ENCODE measurements around the gene ZNF385D. TPM values are rescaled to one million over a fixed set of nuclear protein-coding genes. Genes with fewer than 3 reads are reported as not detected.

The ZNF385D gene
- total and polyA plus RNA-seq, 2 donors from 2014 or later = 1.4 to 8.9 TPM

DNA sequence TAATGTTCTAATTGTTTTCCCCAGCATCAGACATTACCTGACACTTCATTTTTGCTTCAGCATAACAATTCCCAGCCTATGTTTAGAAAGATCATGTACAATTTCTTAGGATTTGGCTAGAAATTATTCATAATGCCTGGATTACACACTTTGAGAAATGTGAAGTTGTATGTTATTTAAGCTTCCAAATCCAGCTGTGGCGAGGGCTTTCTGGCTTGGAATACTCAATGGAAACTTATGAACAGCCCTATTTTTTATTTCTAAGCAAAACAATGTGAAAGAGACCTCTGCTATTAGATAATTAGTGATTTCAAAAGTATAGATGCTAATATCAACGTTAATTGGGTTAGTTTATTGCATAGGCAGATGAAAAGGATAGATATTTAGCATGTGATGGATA, 341.6 kb downstream of the ZNF385D start:
- FAIRE-seq (no peak), DNase-seq (no peak)
- H3K4me1 ChIP-seq (ENCODE audit: control insufficient read depth in 2 of 3, insufficient read depth in 2 of 3, low read depth in 1 of 3, low read length in 3 of 3) = no peaks in the 10 kb centered on the region
- no peak overlapping the region for H3K27ac ChIP-seq (ENCODE audit: low read depth in 2 of 2, low read length in 2 of 2)
- no peak overlapping the region for H3K9ac ChIP-seq (ENCODE audit: low read length in 3 of 3)
- no peak overlapping the region for H3K4me3 ChIP-seq (ENCODE audit: low read length in 3 of 3)
- H3K36me3 ChIP-seq (ENCODE audit: control insufficient read depth in 2 of 3, insufficient read depth in 3 of 3, low read length in 3 of 3) = no peaks in the 10 kb centered on the region
- TF ChIP-seq, protein P1, sequence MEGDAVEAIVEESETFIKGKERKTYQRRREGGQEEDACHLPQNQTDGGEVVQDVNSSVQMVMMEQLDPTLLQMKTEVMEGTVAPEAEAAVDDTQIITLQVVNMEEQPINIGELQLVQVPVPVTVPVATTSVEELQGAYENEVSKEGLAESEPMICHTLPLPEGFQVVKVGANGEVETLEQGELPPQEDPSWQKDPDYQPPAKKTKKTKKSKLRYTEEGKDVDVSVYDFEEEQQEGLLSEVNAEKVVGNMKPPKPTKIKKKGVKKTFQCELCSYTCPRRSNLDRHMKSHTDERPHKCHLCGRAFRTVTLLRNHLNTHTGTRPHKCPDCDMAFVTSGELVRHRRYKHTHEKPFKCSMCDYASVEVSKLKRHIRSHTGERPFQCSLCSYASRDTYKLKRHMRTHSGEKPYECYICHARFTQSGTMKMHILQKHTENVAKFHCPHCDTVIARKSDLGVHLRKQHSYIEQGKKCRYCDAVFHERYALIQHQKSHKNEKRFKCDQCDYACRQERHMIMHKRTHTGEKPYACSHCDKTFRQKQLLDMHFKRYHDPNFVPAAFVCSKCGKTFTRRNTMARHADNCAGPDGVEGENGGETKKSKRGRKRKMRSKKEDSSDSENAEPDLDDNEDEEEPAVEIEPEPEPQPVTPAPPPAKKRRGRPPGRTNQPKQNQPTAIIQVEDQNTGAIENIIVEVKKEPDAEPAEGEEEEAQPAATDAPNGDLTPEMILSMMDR (IDR thresholded peaks at IDR 0.05; ENCODE audit: borderline replicate concordance, extremely low read depth, insufficient read depth) = no peak
- H3K9me3 ChIP-seq (ENCODE audit: control insufficient read depth in 2 of 3, insufficient read depth in 1 of 3, low read length in 3 of 3) = no peaks in the 10 kb centered on the region
- H3K27me3 ChIP-seq (ENCODE audit: control insufficient read depth, insufficient read depth, low read length) = no peaks in the 10 kb centered on the region
- intact Hi-C loops (cut with DNase I) = no loop called here

DNA sequence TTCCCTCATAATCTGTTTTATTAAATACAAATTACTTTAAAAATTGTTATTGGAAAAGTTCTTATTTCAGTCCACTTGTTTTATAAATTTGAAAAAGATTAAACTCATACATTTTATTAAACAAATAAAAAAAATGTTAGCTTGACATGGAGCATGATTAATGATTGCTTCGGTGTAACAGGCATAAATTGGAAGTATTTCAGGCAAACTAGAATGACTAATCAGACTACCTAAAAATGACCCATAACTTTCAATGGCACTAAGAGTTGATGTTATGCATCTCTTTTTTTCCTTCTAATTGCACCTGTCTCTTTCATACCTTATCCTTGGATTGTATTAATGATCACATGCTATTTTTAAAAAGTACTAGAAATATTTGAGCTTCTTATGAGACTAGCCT, 343.3 kb downstream of the ZNF385D start:
- DNase-seq = no peak
- Histone ChIP-seq H3K36me3 (ENCODE audit: control insufficient read depth in 2 of 3, insufficient read depth in 3 of 3, low read length in 3 of 3) (no peaks in the 10 kb centered on the region), H3K27me3 (ENCODE audit: control insufficient read depth, insufficient read depth, low read length) (no peaks in the 10 kb centered on the region), H3K9ac (ENCODE audit: low read length in 3 of 3) (no peak overlapping the region), H3K4me1 (ENCODE audit: control insufficient read depth in 2 of 3, insufficient read depth in 2 of 3, low read depth in 1 of 3, low read length in 3 of 3) (no peaks in the 10 kb centered on the region), H3K27ac (ENCODE audit: low read depth in 2 of 2, low read length in 2 of 2) (no peak overlapping the region), H3K4me3 (ENCODE audit: low read length in 3 of 3) (no peak overlapping the region), H3K9me3 (ENCODE audit: control insufficient read depth in 2 of 3, insufficient read depth in 1 of 3, low read length in 3 of 3) (no peaks in the 10 kb centered on the region)
- no peak for FAIRE-seq
- intact Hi-C loops (cut with DNase I) = no loop called here
- TF ChIP-seq, protein P1 (IDR thresholded peaks at IDR 0.05; ENCODE audit: borderline replicate concordance, extremely low read depth, insufficient read depth) = no peak

DNA sequence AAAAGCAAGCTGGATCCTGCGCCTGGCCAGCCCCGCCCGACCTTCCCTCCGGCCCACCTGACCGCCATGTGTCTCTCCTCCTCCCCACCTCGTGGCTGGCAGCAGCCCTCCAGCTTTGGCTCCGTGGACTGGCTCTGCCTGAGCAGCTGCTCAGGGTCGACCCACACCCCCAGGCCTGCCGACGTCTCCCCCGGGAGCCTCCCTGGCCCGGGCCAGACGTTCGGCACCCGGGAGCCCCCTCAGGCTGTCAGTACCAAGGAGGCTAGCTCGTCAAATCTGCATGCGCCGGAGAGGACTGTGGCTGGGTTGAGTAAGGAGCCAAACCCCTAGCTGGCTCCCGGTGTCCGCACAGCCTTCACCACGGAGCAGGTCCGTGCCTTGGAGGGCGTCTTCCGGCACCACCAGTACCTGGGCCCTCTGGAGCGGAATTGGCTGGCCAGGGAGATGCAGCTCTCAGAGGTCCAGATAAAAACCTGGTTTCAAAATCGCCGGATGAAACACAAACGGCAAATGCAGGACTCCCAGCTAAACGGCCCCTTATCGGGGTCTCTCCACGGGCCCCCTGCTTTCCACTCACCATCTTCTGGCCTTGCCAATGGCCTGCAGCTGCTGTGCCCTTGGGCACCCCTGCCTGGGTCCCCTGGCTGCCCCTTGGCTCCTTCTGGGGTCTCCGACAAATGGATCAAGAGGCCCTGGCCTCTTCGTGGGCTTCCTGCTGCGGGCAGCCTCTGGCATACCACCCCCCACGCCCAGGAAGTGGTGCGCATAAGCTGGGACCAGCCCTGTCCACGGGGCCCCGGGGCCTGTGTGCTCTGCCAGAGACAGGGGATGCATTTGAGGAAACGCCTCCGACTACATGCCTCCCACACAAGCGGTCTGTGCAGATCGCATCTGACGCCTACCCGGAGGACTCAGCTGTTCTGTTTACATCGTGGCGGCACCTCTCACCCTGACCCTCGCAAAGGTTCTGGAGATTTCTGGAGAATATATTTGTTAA, 345.0 kb downstream of the ZNF385D start:
- intact Hi-C loops (cut with DNase I) = no loop called here

More for the DNA sequence above, 345.0 kb downstream of the ZNF385D start:
- no peak overlapping the region for H3K9ac ChIP-seq (ENCODE audit: low read length in 3 of 3)
- H3K4me3 ChIP-seq (ENCODE audit: low read length in 3 of 3) = no peak overlapping the region
- no peak overlapping the region for H3K27ac ChIP-seq (ENCODE audit: low read depth in 2 of 2, low read length in 2 of 2)
- H3K9me3 ChIP-seq (ENCODE audit: control insufficient read depth in 2 of 3, insufficient read depth in 1 of 3, low read length in 3 of 3) = no peaks in the 10 kb centered on the region
- no peaks in the 10 kb centered on the region for H3K4me1 ChIP-seq (ENCODE audit: control insufficient read depth in 2 of 3, insufficient read depth in 2 of 3, low read depth in 1 of 3, low read length in 3 of 3)
- no peaks in the 10 kb centered on the region for H3K27me3 ChIP-seq (ENCODE audit: control insufficient read depth, insufficient read depth, low read length)
- TF ChIP-seq, protein P1 (IDR thresholded peaks at IDR 0.05; ENCODE audit: borderline replicate concordance, extremely low read depth, insufficient read depth) = no peak
- no peaks in the 10 kb centered on the region for H3K36me3 ChIP-seq (ENCODE audit: control insufficient read depth in 2 of 3, insufficient read depth in 3 of 3, low read length in 3 of 3)
- FAIRE-seq (no peak), DNase-seq (peak in 1 of 5 donors; percentile 67)
